ENCODE measurements around the gene NPAS3. TPM values are rescaled to one million over a fixed set of nuclear protein-coding genes. Genes with fewer than 3 reads are reported as not detected.

Gene NPAS3
- polyA plus RNA-seq, 2 of the 4 experiments (the other 2 are of a cell fraction) = not detected

DNA sequence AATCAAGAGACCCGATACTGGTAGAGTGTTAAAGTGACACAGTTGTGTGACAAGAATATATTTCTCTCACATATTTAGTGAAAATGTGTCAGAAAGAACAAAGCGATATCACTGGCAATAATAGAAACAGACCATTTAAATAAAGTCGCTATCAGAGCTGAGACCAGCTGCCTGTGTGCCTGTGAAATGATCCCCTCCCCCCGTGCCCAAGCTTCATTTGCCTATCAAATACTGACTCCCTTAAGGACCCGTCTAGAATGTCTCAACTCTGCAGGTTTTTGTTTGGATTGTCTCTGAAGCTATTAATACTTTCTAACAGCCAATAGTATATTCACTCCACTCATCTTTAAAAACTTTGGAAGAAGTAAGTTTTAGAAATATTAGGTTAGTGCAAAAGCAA, 913.3 kb downstream of the NPAS3 start:
- FAIRE-seq (no peak), ATAC-seq (no peak), DNase-seq (ENCODE audit: low read depth in 1 of 2, low spot score in 1 of 2) (no peak)
- 62% methylated on average over 5 of the region's 5 CpGs for WGBS (ENCODE audit: missing lambda C conversion rate)
- POLR2A ChIA-PET = no interaction called here
- TF ChIP-seq, protein P1, sequence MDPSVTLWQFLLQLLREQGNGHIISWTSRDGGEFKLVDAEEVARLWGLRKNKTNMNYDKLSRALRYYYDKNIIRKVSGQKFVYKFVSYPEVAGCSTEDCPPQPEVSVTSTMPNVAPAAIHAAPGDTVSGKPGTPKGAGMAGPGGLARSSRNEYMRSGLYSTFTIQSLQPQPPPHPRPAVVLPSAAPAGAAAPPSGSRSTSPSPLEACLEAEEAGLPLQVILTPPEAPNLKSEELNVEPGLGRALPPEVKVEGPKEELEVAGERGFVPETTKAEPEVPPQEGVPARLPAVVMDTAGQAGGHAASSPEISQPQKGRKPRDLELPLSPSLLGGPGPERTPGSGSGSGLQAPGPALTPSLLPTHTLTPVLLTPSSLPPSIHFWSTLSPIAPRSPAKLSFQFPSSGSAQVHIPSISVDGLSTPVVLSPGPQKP (IDR thresholded peaks at IDR 0.05; ENCODE audit: low read depth, low read length) = no peak
- TF ChIP-seq, protein P2, sequence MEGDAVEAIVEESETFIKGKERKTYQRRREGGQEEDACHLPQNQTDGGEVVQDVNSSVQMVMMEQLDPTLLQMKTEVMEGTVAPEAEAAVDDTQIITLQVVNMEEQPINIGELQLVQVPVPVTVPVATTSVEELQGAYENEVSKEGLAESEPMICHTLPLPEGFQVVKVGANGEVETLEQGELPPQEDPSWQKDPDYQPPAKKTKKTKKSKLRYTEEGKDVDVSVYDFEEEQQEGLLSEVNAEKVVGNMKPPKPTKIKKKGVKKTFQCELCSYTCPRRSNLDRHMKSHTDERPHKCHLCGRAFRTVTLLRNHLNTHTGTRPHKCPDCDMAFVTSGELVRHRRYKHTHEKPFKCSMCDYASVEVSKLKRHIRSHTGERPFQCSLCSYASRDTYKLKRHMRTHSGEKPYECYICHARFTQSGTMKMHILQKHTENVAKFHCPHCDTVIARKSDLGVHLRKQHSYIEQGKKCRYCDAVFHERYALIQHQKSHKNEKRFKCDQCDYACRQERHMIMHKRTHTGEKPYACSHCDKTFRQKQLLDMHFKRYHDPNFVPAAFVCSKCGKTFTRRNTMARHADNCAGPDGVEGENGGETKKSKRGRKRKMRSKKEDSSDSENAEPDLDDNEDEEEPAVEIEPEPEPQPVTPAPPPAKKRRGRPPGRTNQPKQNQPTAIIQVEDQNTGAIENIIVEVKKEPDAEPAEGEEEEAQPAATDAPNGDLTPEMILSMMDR (IDR thresholded peaks at IDR 0.05) = no peak
- TF ChIP-seq MAFK (IDR thresholded peaks at IDR 0.05; ENCODE audit: partially characterized antibody) (no peak), EP300 (IDR thresholded peaks at IDR 0.05) (no peak), HOXB5 (CRISPR knock-in tag; IDR thresholded peaks at IDR 0.05) (no peak), ZSCAN20 (CRISPR knock-in tag; IDR thresholded peaks at IDR 0.05) (no peak), CBX8 (IDR thresholded peaks at IDR 0.05) (no peak), CEBPB (IDR thresholded peaks at IDR 0.05) (no peak), POLR2AphosphoS2 (conservative IDR thresholded peaks at IDR 0.05; ENCODE audit: low read length) (no peak), SMC3 (IDR thresholded peaks at IDR 0.05) (no peak), ESRRA (IDR thresholded peaks at IDR 0.05; ENCODE audit: borderline replicate concordance, low read length) (no peak), KDM5A (IDR thresholded peaks at IDR 0.05) (no peak), JUN (IDR thresholded peaks at IDR 0.05) (no peak), EHF (CRISPR knock-in tag; IDR thresholded peaks at IDR 0.05) (no peak), MAZ (IDR thresholded peaks at IDR 0.05; ENCODE audit: borderline replicate concordance, low read depth, low read length) (no peak), RCOR1 (IDR thresholded peaks at IDR 0.05; ENCODE audit: low read depth, low read length) (no peak), CBX2 (IDR thresholded peaks at IDR 0.05; ENCODE audit: borderline replicate concordance, low read depth) (no peak)
- TF ChIP-seq, protein P3, sequence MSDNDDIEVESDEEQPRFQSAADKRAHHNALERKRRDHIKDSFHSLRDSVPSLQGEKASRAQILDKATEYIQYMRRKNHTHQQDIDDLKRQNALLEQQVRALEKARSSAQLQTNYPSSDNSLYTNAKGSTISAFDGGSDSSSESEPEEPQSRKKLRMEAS (IDR thresholded peaks at IDR 0.05) = no peak
- H3K4me1 ChIP-seq = no peaks in the 10 kb centered on the region
- CTCF ChIA-PET = interaction anchor here (1.3 to 2.3 kb wide), 3 partner anchors 246 to 449 kb away, joined by 3 to 13 read pairs (median 4); no protein-coding TSS in a partner anchor
- H3K9me3 ChIP-seq = no peaks in the 10 kb centered on the region
- H3K4me2 ChIP-seq = no peak overlapping the region
- no peak overlapping the region for H3K4me3 ChIP-seq
- H3K27ac ChIP-seq = no peak overlapping the region

All from A549 (cell line).